HG02623 (cell line): ENCODE measurements around the gene DIO3.

Experiments used
- ATAC-seq: cut with Tn5 transposase; IDR thresholded peaks from one replicate; pipeline ENCODE4 v1.9.1; 2021; ENCODE audit warnings: moderate library complexity; ENCODE audit not compliant: unreplicated experiment

The DIO3 gene

DNA sequence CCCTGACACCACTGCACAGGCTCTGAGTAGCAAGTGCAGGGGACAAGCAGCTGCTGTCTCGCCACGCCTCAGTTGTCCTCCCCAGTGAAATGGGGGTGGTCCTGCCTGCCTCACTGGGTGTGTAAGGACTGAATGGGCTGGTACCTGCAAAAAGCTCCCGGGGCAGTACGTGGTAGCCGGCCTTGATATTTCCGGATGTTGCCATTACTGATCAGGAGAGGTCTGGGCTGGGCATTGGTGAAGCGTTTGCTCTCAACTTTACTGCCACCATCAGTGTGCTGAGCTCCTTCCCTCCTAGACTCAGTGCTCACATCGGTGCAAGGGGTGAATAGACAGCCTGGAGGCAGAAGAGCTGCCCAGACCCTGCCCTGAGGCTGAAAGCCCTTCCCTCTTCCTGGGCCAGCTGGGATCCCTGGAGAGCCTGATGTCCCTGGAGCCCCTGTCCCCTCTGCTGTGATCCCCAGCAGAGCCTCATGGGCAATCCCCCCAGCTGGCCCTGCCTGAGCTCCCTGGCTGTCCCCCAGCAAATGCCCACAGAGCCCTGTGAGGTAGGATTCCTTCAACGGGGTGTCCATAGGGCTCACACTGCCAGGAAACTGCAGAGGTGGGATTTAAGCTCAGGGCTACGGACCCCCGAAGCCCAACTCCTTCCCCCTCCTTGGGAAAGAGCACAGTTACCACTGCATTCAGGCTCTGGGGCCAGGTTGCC is 18.2 kb downstream of the DIO3 start:
- ATAC-seq: no peak

DNA sequence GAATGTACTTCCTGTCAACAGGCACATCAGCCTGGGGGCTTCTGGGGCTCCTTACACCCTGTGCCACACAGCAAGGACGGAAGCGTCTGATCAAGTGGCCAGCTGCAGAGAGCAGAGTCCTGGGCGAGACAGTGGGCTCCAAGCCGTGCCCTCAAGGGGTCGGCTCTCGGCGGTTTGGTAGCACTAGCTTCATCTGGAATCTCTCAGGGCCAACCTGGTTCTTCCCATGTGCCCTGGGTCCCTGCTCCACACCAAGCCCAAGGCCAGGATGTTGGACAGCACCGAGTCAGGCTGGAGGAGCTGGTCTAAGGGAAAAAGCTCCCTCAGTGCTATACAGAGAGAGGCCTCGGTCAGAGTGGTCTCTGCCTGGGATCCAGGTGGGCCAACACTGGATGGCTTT is 20.5 kb downstream of the DIO3 start:
- no peak for ATAC-seq

DNA sequence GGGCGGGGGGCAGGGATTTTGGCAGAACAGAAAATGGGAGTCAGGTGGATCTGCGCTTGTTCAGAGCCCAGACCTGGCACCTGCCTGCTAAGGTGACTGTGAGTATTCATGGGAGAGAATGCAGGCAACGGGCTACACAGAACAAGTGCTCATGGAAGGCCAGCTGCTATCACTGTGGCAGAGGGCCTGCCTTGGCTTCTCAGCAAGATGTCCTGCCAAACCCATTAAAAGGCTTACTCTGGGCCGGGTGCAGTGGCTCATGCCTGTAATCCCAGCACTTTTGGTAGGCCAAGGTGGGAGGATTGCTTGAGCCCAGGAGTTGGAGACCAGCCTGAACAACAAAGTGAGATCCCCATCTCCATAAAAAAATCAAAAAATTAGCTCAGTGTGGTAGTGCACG is 21.0 kb downstream of the DIO3 start:
- no peak for ATAC-seq

DNA sequence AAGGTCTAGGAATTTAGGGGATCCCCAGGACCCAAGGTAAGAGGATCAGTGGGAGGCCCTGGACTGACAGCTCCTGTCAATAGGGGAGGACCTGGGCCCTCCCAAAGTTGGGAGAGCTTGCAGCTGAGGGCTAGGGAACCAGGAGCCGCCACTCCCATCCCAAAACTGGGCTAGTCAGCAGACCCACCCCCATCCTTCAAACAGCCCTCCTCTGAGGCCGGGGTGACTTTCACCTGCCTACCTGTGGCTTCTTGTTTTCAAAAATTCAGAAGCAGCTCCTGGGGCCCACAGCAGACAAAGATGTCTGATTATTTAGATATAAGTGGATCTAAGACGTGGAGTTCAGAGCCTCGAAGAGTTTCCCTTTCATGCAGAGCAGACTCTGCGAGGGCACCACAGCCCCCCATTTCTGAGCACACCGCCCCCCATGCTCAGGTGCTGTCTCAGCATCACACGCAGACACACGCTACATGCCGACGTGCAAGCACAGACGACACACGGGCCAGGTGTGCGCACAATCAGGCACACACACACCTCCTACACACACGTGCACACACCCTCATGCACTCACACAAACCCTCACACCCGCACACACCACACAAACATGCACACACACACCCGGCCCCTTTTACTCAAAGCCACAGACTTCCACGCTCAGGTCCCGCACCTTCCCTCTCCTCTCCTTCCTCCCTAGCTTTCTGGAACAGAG is 21.9 kb downstream of the DIO3 start:
- ATAC-seq: no peak

DNA sequence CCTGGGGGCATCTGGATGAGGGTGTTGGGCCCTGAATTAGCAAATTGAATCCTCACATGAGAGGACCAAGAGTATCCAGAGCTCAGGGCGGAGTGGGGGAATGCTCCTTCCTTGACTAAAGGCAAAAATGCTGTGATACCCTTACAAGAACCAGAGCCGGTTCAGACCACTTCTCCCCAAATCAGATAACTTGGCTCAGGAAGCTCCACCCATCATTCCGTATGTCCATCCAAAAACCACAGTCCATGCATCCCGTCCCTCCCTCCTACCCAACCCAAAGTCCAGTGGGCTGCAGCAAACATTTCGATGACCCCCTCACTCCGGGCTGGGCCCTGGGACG is 22.4 kb downstream of the DIO3 start:
- no peak for ATAC-seq

DNA sequence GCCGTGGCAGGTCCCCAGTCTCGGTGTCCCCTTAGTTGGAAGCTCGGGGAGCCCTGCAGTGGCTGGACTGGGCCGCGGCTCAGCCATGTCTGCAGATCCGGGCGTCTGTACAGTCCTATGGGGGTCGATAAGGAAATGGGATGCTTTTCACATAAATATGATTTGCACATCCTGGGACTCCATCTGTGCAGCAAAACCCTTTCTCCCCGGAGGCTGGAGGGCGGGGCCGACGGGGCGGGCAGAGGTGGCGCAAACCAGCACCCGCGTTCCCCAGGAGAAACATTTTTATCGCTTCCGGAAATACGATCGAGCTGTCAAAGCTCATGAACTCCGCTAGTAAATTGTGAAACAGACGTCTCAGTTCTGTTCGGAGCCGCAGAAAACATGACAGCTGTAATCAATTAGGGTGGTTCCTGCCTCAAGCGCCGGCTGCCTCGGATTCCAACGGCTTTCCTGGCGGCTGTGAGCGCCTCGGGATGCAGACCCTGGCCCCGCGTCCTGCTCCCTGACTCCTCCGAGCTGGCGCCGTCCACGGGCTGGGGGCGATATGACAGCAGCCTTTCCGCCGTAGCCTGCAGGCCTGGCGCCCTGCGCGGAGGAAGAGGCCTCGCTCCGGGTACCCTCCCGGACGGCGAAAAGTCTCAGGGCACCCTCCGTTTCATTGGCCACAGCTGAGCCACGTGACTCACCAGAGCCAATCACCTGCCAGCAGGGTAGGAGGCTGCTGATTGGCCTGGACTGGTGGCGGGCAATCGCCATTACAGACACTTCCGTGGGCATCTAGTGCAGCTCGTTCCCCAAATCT is 23.0 kb downstream of the DIO3 start:
- ATAC-seq: no peak

DNA sequence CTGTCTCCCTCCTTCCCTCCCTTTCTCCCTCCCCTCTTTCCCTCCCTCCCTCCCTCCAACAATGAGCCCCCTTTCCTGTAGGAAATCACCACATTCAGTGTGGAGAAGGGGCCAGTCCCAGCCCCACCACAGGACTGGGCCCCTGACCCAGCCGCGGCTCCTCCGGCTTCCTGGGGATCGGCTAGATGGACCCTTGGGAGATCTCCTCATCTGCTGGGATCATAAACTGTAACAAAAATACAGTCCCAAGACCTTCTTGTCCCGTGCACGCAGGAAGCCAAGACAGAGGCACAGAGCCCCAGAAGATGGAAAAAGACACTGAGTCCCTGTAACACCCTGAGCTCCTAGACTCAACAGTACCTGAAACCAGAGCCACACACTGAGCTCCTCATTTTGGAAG is 23.9 kb downstream of the DIO3 start:
- ATAC-seq: no peak

DNA sequence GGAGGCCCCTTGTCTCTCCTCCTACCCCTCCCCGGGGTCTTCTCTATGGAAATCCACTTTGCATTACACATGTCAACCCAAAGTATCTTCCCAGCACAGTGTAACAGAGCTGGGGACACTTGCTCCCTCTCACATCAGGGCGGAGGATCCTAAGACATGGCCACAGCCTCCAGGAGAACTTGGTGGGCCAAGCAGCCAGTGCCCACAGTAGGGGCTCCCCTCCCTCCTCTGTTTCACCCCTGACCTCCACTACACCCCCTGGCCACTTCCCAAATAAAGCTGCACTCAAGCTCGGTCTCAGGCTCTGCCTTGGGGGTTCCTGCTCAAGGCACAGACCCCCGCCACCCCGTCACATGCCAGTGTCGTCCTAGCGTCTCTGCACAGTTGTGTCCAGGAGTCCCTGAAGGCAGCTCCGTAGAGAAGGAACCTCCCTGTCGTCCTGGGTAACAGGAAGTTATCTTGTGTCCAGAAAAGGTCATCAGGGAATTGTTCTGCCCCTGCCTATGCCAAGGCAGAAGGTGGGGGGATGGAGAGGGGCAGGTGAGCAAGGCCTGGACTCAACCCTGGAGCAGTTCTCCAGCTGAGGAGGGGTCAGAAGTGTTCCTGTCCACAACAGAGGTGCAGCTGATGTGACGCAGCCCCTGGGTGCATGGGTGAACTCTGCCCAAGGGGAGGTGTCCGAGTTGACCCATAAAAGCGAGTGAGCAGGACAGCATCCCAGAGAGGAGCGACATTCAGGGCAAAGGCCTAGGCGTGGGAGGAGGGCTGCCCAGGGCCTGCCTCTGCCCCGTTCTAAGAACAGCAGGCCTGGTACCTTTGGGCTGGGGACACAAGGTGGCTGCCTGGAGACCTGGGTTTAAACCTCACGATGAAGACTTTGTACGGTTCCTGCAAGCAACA is 25.5 kb downstream of the DIO3 start:
- no peak for ATAC-seq

DNA sequence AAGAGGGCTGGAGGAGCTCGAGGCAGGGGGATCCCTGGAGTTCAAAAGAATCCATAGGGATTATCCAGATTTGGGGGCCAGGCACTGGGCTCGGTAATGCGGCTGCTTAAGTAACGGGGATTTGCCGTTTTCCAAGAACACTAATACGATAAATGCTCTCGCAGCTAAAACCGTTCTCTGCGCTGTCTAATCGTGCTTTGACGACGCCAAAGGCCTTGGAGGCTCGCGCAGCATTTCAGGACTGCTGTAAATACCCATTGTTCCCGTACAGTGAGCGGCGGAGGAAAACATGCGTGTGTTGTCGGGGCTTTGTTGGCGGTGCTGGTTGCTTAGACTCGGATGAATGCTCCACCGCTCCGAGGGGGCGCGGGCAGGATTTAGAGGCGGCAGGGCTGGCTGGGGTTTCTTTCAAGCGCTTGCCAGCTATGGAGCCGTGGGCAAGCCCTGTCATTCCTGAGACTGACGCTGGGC is 26.2 kb downstream of the DIO3 start:
- ATAC-seq: no peak

DNA sequence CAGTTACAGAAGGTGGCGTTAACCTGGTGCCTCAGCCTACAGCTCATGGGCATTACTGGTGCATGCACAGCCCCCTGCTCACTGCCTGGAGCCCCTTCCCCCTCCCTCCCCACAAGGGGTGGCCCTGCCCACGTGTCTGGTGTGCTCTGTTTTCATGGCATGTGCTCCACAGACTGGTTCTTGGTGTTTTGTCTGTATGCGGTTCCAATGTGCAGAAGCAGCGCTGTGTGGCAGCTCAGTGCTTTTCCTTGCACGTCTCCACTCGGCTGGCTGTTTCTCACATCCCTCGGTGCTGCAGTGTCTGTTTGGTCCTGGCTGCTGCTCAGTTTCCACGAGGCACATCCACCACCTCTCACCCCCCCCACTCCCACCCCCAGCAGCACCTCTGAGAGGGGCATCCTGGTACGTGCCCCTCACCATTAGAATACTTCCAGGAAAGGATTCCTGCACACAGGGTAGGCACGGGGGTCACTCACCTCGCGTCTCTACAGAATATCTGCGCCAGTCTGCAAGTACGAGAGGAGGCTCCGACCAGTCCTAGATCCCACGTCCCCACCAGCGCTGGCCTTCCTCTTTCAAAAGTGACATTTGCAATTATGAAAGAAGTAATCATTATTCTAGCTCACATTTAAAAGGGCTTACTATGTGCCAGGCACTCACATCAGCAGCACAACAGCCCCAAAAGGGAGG is 27.1 kb downstream of the DIO3 start:
- no peak for ATAC-seq

DNA sequence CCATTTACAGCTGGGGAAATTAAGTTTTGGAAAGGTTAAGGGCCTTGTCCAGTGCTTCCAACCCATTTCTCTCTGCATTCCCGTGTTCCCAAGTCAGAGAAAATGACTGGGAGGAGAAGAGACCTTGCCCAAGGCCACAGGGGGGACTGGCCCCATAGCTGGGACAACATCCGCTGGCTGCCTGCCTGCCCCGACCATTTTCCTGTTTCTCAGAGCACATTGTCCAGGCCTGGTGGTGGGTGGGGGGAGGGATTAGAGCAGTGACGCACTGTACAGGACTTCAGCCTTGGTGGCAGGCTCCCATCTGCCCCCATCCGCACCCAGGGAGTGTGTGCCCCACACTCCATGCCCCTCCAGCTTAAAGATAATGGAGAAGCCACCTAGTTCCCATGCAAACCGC is 27.7 kb downstream of the DIO3 start:
- no peak for ATAC-seq

DNA sequence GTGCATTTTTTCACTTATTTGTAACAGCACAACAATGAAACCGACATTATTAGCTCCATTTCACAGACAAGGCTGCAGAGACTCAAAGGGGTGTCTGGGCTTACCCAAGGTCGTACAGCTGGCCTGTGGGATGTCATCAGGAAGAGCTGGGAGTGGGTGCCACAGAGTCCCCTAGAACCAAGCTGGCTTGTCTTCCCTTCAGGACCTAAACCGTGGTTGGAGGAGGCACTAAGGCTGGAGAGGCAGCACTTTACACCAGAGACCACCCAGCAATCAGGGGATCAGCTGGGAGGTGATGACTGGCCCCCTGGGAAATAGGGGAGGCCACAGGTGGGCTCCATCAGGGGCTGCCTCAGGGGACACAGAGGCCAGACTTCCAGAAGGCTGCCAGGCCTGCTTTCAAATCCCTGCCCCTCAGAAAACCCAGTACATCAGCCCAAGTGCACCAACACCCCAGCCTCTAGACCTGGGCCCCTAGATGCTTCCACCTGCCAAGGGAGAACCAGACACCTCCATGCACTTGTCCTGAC is 28.3 kb downstream of the DIO3 start:
- no peak for ATAC-seq

DNA sequence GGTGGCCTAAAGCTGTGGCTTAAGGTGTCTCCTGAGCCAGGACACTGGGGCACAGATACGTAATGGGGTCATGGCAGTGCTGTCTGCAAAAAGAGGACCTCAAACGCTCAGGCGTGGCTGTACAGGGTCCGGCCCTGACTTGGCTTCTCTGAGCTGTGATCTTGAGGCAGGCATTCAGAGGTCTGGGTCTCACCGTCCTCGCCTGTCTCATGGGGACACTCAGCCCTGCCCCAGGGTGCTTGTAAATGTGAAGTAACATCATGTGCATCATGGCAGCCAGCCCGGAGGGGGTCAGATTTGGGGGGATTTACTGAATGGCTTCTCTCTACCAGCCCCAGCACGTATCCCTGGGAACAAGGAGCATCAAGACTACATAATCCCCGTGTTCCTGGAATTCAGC is 28.8 kb downstream of the DIO3 start:
- ATAC-seq: no peak

DNA sequence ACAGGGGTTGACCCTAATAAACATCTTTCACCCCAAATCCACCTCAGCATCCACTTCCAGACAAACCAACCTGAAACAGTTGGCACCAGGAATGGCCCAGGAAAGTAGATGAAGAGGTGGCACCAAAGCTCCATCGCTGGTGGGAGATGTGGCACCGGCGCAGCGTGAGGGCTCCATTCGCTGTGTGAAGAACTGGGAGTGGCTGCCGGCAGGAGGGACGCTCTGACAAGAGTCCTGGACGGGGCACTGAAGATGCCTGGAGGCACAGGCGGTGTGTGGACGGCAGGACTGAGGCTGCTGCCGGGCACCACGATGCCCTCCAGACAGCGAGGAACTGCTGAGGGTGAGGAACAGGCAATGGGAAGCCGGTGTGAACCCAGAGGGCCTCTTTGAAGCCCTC is 29.3 kb downstream of the DIO3 start:
- no peak for ATAC-seq

DNA sequence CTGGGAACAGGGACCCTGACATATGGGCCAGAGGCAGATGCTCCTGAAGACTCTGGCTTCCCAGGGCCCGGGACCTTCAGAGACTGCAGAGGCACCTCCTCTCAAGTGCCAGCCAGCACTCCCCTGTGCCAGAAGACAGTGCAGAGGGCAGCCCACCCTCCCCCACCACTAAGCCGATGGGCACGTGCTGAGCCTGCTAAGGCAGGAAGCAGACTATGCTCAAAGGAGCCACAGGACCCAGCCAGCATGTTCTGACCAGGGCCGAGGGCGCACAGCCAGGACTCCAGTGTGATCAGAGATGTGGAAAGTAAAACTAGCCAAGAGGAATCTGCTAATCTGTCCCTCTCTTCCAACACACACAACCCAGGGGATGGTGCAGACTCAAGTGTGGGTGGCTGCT is 29.8 kb downstream of the DIO3 start:
- no peak for ATAC-seq

DNA sequence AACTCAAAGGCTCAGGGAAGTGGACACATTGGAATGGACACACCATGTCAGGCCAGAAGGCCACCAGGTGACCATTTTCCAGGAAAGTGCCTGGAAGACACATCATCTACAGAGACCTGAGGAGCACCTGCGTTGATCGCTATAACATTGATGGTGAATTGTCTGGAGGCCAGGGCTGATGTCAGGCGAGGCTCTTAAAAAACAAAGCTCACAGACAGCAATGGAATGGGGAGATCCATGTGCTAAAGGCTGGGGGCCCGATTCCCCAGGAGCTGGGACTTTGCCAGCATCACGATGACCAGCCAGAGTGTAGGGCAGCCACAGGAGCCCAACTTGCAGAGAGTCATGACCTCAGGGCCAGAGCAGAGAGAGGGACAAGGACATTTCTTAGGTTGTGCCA is 30.3 kb downstream of the DIO3 start:
- no peak for ATAC-seq

DNA sequence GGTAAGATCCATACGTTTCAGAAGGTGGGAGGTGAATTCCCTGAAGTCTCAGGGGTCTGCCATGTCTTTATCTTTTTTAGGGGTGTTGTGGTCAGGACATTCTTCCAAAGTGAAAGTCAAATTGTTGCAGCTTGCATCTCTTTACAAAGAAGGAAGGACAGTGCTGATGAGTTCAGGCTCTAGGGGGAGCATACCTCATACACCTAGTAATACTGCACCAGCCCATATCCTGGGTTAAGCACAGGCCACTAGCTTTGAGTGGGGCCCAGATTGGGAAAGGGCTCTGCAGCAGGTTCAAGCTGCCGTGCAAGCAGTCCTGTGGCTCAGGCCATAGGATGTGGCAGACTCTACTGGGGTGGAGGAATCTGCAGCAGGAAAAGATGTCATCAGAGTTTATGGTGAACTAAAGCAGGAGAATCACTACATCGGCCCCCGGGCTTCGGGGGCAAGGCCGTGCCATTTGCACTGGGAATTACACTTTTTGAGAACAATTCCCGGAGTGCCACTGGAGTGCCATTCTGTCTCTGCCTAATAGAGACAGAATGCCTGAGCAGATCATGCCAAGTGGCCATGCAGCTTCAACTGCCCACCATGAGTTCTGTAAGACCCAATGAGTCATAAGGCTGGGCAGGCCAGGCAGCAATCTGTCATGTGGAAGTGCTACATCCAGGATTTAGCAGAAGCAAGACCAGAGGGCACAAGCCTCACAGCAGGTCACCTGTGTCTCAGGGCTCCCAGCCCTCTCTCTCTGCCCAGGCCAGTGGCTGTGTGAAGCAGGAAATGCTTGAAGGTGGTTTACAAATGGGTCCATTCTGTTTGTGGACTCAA is 32.3 kb downstream of the DIO3 start:
- no peak for ATAC-seq

DNA sequence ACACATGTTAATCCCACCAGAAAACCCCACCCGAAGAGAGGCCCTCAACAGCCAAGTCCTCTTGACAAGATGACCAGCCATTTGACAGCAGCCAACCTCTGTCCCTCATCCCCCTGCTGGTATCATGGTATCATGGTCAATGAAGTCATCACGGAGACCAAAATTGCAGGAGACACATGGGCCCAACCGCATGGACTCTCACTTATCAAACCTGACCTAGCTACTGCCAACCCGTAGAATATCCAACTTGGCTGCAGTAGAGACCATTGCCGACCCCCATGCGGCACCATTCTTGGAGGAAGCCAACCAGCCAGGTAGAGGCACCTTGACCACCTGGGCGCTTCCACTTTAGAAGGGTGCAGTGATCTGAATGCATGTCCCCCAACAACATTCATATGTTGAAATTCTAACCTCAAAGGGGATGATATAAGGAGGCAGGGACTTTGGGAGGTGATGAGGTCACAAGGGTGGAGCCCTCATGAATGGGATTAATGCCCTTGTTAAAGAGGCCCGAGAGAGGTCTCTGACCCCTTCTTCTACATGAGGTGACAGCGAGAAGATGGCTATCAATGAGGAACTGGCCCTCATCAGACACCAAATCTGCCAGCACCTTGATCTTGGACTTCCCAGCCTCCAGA is 33.3 kb downstream of the DIO3 start:
- ATAC-seq: no peak

DNA sequence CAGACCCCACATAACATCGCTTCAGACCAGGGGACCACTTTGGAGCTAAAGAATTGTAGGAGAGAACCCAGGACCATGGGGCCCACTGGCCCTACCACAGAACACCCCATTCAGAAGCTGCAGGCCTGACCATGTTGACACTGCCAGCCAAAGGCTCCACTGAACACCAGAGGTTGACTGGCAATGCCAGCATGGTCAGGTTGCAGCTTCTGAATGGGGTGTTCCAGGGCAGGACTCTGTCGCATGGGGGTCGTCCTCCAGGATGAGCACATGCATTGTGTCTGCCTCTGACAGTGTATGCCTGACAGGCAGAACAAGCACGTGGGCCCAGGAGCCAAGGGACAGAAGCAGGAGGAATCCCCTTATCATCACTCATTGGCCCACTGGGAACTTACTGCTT is 34.1 kb downstream of the DIO3 start:
- ATAC-seq: no peak
